ENCODE measurements around the gene INHBA.

DNA sequence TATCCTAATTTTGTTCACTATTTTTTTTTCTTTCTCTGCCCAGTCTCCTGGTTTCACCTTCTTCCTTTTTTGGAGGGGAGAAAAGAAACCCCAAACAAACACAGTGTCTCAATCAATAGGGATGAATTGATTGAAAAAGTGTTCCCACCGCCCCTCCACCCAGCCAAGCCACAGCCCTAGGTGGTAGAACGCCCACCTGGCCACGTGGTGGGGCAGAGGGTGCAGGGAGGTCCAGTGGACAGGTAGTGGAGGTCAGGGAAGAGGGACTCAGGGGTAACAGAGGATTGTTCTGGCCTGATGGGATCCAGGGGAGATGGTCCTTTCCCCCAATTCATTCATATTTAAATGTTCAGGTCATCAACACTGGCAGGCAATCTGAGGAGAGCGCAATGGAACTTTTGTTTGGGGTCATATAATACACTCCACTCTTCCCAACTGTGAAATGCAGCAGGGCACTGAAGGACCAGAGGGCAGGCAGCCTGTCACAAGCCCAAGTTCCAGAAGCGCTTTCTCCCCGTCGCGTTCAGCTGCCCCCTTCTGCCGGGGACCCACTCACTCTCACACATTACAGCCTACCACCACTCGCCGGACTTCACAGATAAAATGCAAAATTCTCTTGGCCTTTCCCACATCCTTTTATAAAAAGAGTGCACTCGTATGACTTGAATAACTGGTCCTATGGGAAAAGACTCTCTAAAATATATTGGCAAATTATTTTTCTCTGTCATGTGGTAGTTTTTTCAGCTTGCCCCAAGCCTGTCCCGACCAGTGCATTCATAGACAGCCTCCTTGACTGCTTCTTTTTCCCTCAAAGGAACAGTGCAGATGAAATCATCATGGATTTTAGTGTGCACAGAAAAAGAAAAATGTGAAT is 1.6 kb downstream of the INHBA start:
- TF ChIP-seq, protein P1, sequence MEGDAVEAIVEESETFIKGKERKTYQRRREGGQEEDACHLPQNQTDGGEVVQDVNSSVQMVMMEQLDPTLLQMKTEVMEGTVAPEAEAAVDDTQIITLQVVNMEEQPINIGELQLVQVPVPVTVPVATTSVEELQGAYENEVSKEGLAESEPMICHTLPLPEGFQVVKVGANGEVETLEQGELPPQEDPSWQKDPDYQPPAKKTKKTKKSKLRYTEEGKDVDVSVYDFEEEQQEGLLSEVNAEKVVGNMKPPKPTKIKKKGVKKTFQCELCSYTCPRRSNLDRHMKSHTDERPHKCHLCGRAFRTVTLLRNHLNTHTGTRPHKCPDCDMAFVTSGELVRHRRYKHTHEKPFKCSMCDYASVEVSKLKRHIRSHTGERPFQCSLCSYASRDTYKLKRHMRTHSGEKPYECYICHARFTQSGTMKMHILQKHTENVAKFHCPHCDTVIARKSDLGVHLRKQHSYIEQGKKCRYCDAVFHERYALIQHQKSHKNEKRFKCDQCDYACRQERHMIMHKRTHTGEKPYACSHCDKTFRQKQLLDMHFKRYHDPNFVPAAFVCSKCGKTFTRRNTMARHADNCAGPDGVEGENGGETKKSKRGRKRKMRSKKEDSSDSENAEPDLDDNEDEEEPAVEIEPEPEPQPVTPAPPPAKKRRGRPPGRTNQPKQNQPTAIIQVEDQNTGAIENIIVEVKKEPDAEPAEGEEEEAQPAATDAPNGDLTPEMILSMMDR (optimal IDR thresholded peaks at IDR 0.05 in 1 of 3, IDR thresholded peaks at IDR 0.05 in 1 of 3, conservative IDR thresholded peaks at IDR 0.05 in 1 of 3; ENCODE audit: extremely low read depth in 1 of 3, insufficient read depth in 2 of 3, low read length in 3 of 3) = no peak
- TF ChIP-seq EZH2 (IDR thresholded peaks at IDR 0.05; ENCODE audit: low read length) = no peak

All from keratinocyte (primary cell).